DMS 273 (cell line): ENCODE results near the gene BOLA1.
"Not testable (repeated sequence)": the region's sequence is repeated elsewhere in the genome, so short reads cannot be mapped to it uniquely, and the experiment has no call there.

Experiments used
- DNase-seq: peaks from one replicate; lab custom pipeline; 2025; ENCODE audit not compliant: unreplicated experiment; lab: John Stamatoyannopoulos, UW

Gene BOLA1

GRCh38 chr1:149928401-149928724 is 29.0 kb downstream of the BOLA1 start:
- no peak for DNase-seq

GRCh38 chr1:149929856-149930255 is 30.5 kb downstream of the BOLA1 start:
- no peak for DNase-seq

GRCh38 chr1:149931212-149931790 is 31.9 kb downstream of the BOLA1 start:
- no peak for DNase-seq

- DNase-seq: no peak
These were observed 33.1 kb downstream of the BOLA1 start for GRCh38 chr1:149932474-149932873.

DNA sequence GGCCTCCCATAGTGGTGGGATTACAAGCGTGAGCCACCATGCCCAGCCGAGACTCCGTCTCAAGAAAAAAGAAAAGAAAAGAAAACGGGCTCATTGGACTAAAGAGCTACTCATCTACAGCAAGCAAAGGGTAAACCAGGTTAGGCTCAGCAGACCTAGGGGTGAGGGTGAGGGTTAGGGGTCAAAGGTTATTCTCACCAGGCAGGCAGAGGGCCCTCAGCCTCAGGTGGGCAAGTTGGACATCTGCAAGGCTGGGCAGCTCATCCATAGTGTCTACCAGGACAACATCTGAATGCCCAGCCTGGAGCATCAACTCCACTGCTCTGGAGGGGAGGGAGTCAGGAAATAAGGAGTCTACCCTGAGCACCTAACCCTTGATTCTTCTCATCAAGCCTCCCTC is 33.8 kb downstream of the BOLA1 start:
- no peak for DNase-seq

- DNase-seq: no peak
These were observed 35.0 kb downstream of the BOLA1 start for GRCh38 chr1:149934356-149934755.

DNA sequence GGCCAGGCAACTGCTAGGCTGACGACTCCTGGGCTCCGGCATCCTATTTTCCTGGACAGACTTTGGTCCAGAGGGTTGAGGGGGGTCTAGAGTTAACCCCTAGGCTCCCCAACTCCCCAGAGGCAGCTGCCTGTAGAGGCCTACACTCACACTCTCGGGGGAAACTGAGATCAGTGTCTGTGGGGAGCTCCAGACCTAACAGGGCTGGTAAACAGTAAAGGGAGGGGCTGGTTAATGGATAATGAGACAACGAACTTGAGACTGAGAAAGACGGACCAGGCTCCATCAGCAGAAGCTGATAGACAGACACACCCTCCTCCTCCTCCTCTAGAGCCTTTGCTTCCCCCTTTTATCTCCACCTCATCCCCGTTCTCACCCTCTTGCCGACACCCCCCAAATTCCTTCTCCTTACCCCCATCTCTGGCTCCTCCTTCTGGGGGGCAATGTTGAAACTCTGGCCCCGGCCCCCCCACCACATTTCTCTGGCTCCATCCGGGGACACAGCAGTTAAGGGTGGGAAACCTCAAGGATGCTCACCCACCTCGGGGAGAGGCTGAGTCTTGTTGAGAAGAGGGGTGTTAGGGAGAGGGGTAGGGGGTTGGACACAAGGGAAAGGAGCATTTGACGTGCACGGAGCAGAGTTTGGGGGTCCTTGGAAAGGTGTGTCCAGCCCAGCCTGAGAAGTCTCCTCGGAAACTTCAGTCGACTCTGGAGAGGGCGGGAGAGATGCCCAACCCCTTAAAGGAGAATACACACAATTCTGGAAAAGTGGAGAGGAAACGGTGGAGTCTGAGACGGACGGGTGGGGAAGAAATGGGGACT is 37.0 kb downstream of the BOLA1 start, which contains the start of gene MTMR11:
TSS of gene MTMR11 (minus strand) at position 710 of the 822 bp plus-strand sequence. CDS start at position 478, 232 bp downstream.
- peak; percentile 29 for DNase-seq

DNA sequence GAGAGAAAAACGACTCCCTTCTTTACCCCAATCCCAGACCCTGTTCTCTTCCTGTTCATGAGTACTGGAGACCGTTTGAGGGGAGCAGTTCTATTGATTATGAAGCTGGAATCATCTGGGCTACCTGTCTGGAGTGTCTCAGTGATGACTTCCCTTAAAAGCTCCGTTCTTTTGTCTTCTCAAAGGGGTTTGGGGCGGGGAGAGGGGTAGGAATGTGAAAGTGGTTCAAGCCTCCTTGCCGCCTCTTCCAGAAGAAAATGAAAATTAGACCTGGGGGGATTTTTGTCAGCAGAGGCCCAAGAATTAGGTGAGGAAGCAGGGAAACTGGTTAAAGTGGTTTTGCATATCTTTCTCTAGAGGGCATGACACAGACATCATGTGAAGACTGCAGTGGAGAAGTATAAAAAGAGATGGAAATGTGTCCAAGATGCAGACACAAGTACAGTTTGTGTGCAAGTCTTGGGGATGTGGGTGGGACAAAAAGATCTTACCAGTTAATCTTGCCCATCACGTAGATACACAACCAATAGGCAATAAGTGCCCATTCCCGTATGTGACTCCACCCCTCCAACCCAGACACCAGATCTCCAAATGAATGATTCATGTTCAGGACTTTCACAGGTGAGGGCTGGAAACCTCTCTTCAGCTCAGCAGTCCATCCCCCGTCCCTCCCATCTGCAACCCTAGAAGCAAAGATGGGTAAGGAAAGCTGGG is 37.8 kb downstream of the BOLA1 start:
- DNase-seq: peak; percentile 35

GRCh38 chr1:149937759-149938158 is 38.4 kb downstream of the BOLA1 start:
- no peak for DNase-seq

DNA sequence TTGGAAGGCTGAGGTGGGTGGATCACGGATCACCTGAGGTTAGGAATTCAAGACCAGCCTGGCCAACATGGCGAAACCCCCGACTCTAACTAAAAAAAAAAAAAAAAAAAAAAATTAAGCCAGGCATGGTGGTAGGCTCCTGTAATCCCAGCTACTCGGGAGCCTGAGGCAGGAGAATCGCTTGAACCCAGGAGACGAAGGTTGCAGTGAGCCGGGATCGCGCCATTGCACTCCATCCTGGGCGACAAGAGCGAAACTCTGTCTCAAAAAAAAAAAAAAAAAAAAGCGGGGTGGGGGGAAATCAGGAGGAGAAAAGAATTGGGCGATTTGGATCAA is 39.3 kb downstream of the BOLA1 start:
- not testable (repeated sequence) for DNase-seq

GRCh38 chr1:149940427-149940826 is 41.1 kb downstream of the BOLA1 start:
- DNase-seq: no peak

DNA sequence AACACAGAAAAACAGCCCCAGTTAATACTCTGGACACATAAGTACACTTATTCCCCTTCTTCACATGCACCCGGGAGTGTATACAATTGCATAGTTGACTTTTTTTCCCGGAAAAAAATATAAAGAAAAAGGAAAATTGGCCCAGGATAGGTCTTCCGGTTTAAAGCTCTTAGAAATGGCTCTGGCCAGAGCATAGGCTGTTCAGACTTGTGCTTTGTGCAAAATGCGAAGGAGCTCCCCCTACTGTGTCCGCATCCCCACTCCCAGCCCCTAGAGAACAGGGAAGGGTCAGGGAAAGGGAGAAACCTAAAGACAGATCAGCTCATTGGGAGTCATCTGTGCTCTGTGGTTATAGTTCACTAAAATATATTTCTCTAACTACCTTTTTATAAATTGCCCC is 42.8 kb downstream of the BOLA1 start:
- peak; percentile 58 for DNase-seq

DNA sequence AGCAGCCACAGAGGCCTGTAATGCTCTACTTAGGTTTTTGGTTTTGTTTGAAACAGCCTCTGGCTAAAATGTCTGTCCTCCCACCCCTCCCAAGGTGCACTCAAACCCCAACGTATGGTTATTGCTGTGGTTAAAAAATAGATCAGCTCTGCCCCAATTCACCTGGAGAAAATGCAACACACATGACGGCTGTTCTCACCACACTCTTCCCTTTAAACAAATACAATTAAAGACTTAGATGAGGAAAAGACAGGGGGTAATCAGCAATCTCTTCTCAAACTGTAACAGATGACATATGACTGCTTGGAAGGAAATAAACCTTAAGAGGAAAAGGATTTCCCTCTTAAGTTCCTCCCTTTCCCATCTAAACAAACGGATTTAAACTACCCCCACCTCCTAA is 43.5 kb downstream of the BOLA1 start:
- DNase-seq: no peak

- no peak for DNase-seq
These were observed 45.8 kb downstream of the BOLA1 start for GRCh38 chr1:149945206-149945605.

DNA sequence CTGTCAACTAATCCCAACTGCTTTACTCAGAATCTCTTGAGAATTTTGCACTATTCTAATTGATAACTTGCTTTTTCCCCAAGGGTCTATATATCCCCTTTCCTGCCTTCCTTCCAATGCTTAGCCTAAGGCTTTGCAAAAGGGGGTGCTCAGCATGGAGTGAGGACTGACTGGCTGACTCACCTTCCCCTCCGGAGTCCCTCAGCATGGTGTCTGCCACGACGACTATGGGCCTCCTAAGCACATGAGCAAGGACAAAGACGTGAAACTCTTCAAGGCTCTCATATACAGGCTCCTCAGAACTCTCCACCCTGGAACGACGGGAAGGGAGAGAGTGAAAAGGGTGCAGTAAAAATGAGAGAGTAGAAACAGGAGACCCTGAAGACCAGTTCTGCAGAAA is 50.5 kb downstream of the BOLA1 start:
- DNase-seq: no peak
